Panc1 (cell line): ENCODE results near the gene PIGH.

Source experiments
- CTCF ChIP-seq: fragments of 450-650 bp; IDR thresholded peaks from 2 replicates; pipeline ENCODE4 v1.5.1; 2017; ENCODE audit warnings: mild to moderate bottlenecking
- REST ChIP-seq, 2 experiments: IDR thresholded peaks; 2 replicates each; pipeline ENCODE4 v1.6.1; 2011 to 2012; ENCODE audit warnings: low read depth in 2 of 2, control low read depth in 1 of 2, low read length in 1 of 2, mild to moderate bottlenecking in 1 of 2, moderate library complexity in 1 of 2; ENCODE audit not compliant: insufficient read depth in 1 of 2
- SIN3A ChIP-seq: IDR thresholded peaks from 2 replicates; pipeline ENCODE4 v1.6.1; 2012; ENCODE audit warnings: low read depth, mild to moderate bottlenecking, low read length, moderate library complexity, borderline replicate concordance; ENCODE audit not compliant: insufficient read depth
- TCF7L2 ChIP-seq: IDR thresholded peaks from 2 replicates; pipeline ENCODE4 v1.6.1; 2011; ENCODE audit warnings: mild to moderate bottlenecking, low read depth, low read length, inconsistent platforms

- TF ChIP-seq CTCF: no peak
- no peak for TF ChIP-seq REST (IDR thresholded peaks at IDR 0.05; ENCODE audit: insufficient read depth in 1 of 2, low read depth in 2 of 2, low read length in 1 of 2)
- no peak for TF ChIP-seq TCF7L2
- no peak for TF ChIP-seq SIN3A
These were observed 48.9 kb downstream of the PIGH start for GRCh38 chr14:67551123-67551522.
